Colonic mucosa (tissue), 4 donors: ENCODE results near the gene LYRM1. TPM values are rescaled to one million over a fixed set of nuclear protein-coding genes. Genes with fewer than 3 reads are reported as not detected.
"Not testable (repeated sequence)": the region's sequence is repeated elsewhere in the genome, so short reads cannot be mapped to it uniquely, and the experiment has no call there.

Experiments used
- DNase-seq: peaks from one replicate; pipeline ENCODE4 v3.0.0-alpha.2; 2020
- H3K27ac ChIP-seq: fragments of 200-600 bp; one replicate; pipeline ENCODE4 v1.8.0; 2021
- H3K27me3 ChIP-seq: fragments of 200-600 bp; one replicate; pipeline ENCODE4 v1.8.0; 2021
- H3K36me3 ChIP-seq: fragments of 200-600 bp; one replicate; pipeline ENCODE4 v1.8.0; 2021
- H3K4me1 ChIP-seq: fragments of 200-600 bp; one replicate; pipeline ENCODE4 v1.8.0; 2021; ENCODE audit warnings: mild to moderate bottlenecking
- H3K4me3 ChIP-seq: fragments of 200-600 bp; one replicate; pipeline ENCODE4 v1.8.0; 2021
- H3K9ac ChIP-seq, 2 donors: one replicate each; pipeline ENCODE4 v1.7.0; 2013; ENCODE audit warnings: control low read depth in 2 of 2, low read depth in 2 of 2, low read length in 2 of 2
- H3K9me3 ChIP-seq: fragments of 200-600 bp; one replicate; pipeline ENCODE4 v1.8.0; 2021
- CTCF ChIP-seq: fragments of 200-600 bp; IDR thresholded peaks from one replicate; pipeline ENCODE4 v1.8.0; 2022; ENCODE audit warnings: antibody characterized with exemption, mild to moderate bottlenecking
- intact Hi-C: fragments of 100-400 bp; cut with DNase I; formaldehyde crosslinking; loops from one replicate; pipeline ENCODE4 v1.14.1; 2022
- total RNA-seq, 2 donors: library from RNA; stranded (reverse); fragmentation: NEBNext Ultra II Directional in 1 of 2; extraction: Animal tissue kit (Norgen Biotek cat#: 25700) in 1 of 2; gene quantifications; one replicate each; pipeline ENCODE4 v1.2.1, GENCODE V29; 2021
- donor health status: healthy.
- donor health status: DM: no; HTN: no; CAD: no.
- donor health status: DM: no; HTN: no; CAD: no.

LYRM1 gene
- total RNA-seq, 2 donors from 2014 or later: 17.6 to 21.2 TPM

GRCh38 chr16:20854963-20855362 is 45.6 kb upstream of the LYRM1 start:
- Histone ChIP-seq H3K9ac (no peak overlapping the region), H3K4me1 (no peaks in the 10 kb centered on the region), H3K27ac (no peak overlapping the region), H3K36me3 (no peaks in the 10 kb centered on the region), H3K9me3 (no peaks in the 10 kb centered on the region), H3K4me3 (no peak overlapping the region), H3K27me3 (no peaks in the 10 kb centered on the region)
- intact Hi-C loops: loop anchor here (10.0 kb wide), 1 partner anchor 60 kb away; no protein-coding TSS in a partner anchor
- DNase-seq: no peak
- TF ChIP-seq CTCF: no peak

DNA sequence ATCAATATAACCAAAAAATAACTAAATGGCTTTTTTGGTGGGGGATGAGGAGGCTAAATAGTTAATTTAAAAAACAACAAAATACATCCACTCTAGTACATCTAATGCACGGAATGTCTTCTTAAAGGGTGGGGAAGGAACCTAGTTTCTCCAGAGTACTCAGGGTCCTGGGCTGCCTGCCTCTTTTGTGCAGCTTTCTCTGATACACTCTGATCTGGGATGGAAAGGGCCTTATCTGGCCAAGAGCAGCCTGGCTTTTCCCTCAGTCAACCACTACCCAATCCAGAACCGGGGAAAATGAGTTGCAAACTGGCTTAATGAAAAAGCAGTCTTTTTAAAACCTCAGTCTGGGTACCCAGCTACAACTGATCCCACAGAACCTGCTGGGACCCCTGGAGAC is 43.3 kb upstream of the LYRM1 start:
- no peaks in the 10 kb centered on the region for H3K27me3 ChIP-seq
- no peaks in the 10 kb centered on the region for H3K9me3 ChIP-seq
- H3K36me3 ChIP-seq: no peaks in the 10 kb centered on the region
- H3K4me1 ChIP-seq: no peaks in the 10 kb centered on the region
- no peak for DNase-seq
- no peak overlapping the region for H3K27ac ChIP-seq
- H3K4me3 ChIP-seq: no peak overlapping the region
- H3K9ac ChIP-seq: no peak overlapping the region
- intact Hi-C loops: loop anchor here (10.0 kb wide), 1 partner anchor 58 kb away; no protein-coding TSS in a partner anchor
- no peak for TF ChIP-seq CTCF

- TF ChIP-seq CTCF: no peak
- no peak for DNase-seq
- Histone ChIP-seq H3K4me1 (no peaks in the 10 kb centered on the region), H3K36me3 (no peaks in the 10 kb centered on the region), H3K27me3 (no peaks in the 10 kb centered on the region), H3K9me3 (no peaks in the 10 kb centered on the region), H3K9ac (no peak overlapping the region), H3K4me3 (no peak overlapping the region), H3K27ac (no peak overlapping the region)
- intact Hi-C loops: loop anchor here (10.0 kb wide), 1 partner anchor 56 kb away; no protein-coding TSS in a partner anchor
Observed at GRCh38 chr16:20859229-20859628, 41.3 kb upstream of the LYRM1 start.

- Histone ChIP-seq H3K9ac (no peak overlapping the region), H3K9me3 (no peaks in the 10 kb centered on the region), H3K27ac (no peak overlapping the region), H3K4me1 (no peaks in the 10 kb centered on the region), H3K36me3 (no peaks in the 10 kb centered on the region), H3K27me3 (no peaks in the 10 kb centered on the region), H3K4me3 (no peak overlapping the region)
- TF ChIP-seq CTCF: no peak
- DNase-seq: no peak
- intact Hi-C loops: loop anchor here (10.0 kb wide), 1 partner anchor 55 kb away; no protein-coding TSS in a partner anchor
Observed at GRCh38 chr16:20859699-20860098, 40.9 kb upstream of the LYRM1 start.

DNA sequence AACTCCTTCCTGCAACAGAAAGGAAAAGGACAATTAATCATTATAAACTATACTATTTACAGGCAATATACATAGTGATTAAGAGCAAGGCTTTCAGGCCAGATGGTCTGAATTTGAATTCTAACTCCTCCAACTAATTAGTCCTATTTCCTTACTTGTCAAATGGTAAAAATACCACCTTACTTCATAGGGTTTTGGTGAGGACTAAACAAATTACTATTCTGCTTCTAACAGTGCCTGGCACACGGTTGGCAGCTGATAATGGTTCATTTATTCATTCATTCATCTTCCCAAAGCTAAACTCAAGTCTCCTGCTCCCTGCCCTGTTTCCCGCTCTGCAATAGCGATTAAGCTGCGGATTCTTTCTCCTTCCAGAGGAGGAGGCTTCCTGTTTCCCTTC is 40.2 kb upstream of the LYRM1 start:
- Histone ChIP-seq H3K9me3 (no peaks in the 10 kb centered on the region), H3K4me1 (no peaks in the 10 kb centered on the region), H3K4me3 (no peak overlapping the region), H3K36me3 (no peaks in the 10 kb centered on the region), H3K27me3 (no peaks in the 10 kb centered on the region), H3K9ac (no peak overlapping the region), H3K27ac (no peak overlapping the region)
- intact Hi-C loops: no loop called here
- no peak for TF ChIP-seq CTCF
- no peak for DNase-seq

- DNase-seq, H3K4me3 ChIP-seq, intact Hi-C loops, H3K27me3 ChIP-seq, H3K27ac ChIP-seq, H3K9me3 ChIP-seq, H3K36me3 ChIP-seq, H3K9ac ChIP-seq, H3K4me1 ChIP-seq: not testable (repeated sequence)
Observed at GRCh38 chr16:20860995-20861394, 39.6 kb upstream of the LYRM1 start.
